Stomach (tissue), 9 donors: ENCODE measurements around the gene CREB3. TPM values are rescaled to one million over a fixed set of nuclear protein-coding genes. Genes with fewer than 3 reads are reported as not detected.

ENCODE experiments used
- DNase-seq, 2 donors: peaks; one replicate each; pipeline versions ENCODE4 v3.0.0 to v3.0.0-alpha.2; 2013 to 2019
- H3K27ac ChIP-seq, 5 donors: fragments of 200-600 bp in 4 of 5; sonication (generic) in 4 of 5; one replicate each; pipeline ENCODE4 v1.5.1; 2013 to 2019; ENCODE audit warnings: mild to moderate bottlenecking in 1 of 5, moderate library complexity in 1 of 5
- H3K27me3 ChIP-seq, 3 donors: fragments of 200-600 bp; sonication (generic); one replicate each; pipeline ENCODE4 v1.5.1; 2017 to 2019; ENCODE audit warnings: mixed run types in 1 of 3
- H3K36me3 ChIP-seq, 4 donors: fragments of 200-600 bp; sonication (generic); 1 replicate in 3 of 4; 2 replicates in 1 of 4; pipeline ENCODE4 v1.5.1; 2016 to 2019
- H3K4me1 ChIP-seq, 4 donors: fragments of 200-600 bp; sonication (generic); one replicate each; pipeline ENCODE4 v1.5.1; 2016 to 2019
- H3K4me3 ChIP-seq, 4 donors: fragments of 200-600 bp; sonication (generic) in 3 of 4; one replicate each; pipeline ENCODE4 v1.5.1; 2016 to 2019; ENCODE audit warnings: mild to moderate bottlenecking in 1 of 4
- H3K9me3 ChIP-seq, 4 donors: fragments of 200-600 bp; sonication (generic); one replicate each; pipeline ENCODE4 v1.5.1; 2016 to 2019
- CTCF ChIP-seq, 7 experiments: fragments of 450-650 bp in 4 of 7; fragments of 200-600 bp in 3 of 7; sonication (generic) in 3 of 7; IDR thresholded peaks; one replicate each; pipeline ENCODE4 v1.5.1; 2016 to 2019; ENCODE audit warnings: antibody characterized with exemption in 7 of 7, control low read depth in 2 of 7, mild to moderate bottlenecking in 1 of 7
- EP300 ChIP-seq: sonication (generic); formaldehyde crosslinking; IDR thresholded peaks from one replicate; pipeline ENCODE4 v1.6.1; 2017; ENCODE audit warnings: antibody characterized with exemption
- POLR2A ChIP-seq, 4 donors: fragments of 450-650 bp; IDR thresholded peaks; one replicate each; pipeline ENCODE4 v1.6.1; 2016; ENCODE audit warnings: antibody characterized with exemption in 4 of 4, control low read depth in 2 of 4, mild to moderate bottlenecking in 1 of 4, moderate library complexity in 1 of 4
- POLR2AphosphoS5 ChIP-seq, 3 donors: sonication (generic); formaldehyde crosslinking; IDR thresholded peaks; one replicate each; pipeline ENCODE4 v1.6.1; 2016; ENCODE audit warnings: antibody characterized with exemption in 3 of 3
- WGBS, 5 donors: extraction: QIAGEN DNeasy Blood & Tissue Kit in 3 of 5; methylation state at CpG; one replicate each; pipeline versions ENCODE4 v1.1.5 to v1.1.7; 2013 to 2018; 5-methylcytosine and 5-hydroxymethylcytosine counted together
- intact Hi-C: fragments of 100-400 bp; cut with DNase I; formaldehyde crosslinking; loops from one replicate; pipeline ENCODE4 v1.15.1; 2023; ENCODE audit warnings: low total_unique reads
- polyA plus RNA-seq, 3 donors: library from polyadenylated mRNA; stranded (reverse); fragments of 200-250 nt; gene quantifications; one replicate each; pipeline ENCODE4 v1.2.3, GENCODE V29; 2013
- total RNA-seq, 5 donors: library from RNA; depleted of rRNA; stranded (reverse); fragments of >200 nt; gene quantifications; one replicate each; pipeline versions ENCODE4 v1.1.0 to v1.2.3, GENCODE V29; 2014 to 2016
- donor health status: healthy with polysubstance abuse.
- donor health status: Bipolar disorder and iron deficiency.
- donor health status: healthy.

The CREB3 gene
- total and polyA plus RNA-seq, 8 donors = 29.4 to 84.0 (median 39.2) TPM

GRCh38 chr9:35748858-35749514 lies 16.5 kb downstream of the CREB3 start, which contains the start of the genes GBA2 and RGP1:
TSS of gene GBA2 (minus strand) at chr9:35749228. CDS start at chr9:35748704, 524 bp downstream.
TSS of gene RGP1 (plus strand) at chr9:35749287. CDS start at chr9:35749756, 469 bp downstream.
- H3K4me1 ChIP-seq = peaks cover 36 to 61% (median 53%) of the 10 kb centered on the region in 4 donors
- no peaks in the 10 kb centered on the region for H3K27me3 ChIP-seq
- peaks cover 44 to 49% (median 45%) of the 10 kb centered on the region in 4 donors for H3K36me3 ChIP-seq
- DNase-seq = peak; percentile 89 to 95
- 0 to 1% (median 0%) methylated on average over 18 to 68 of the region's 69 CpGs for WGBS, 5 donors
- H3K27ac ChIP-seq = peak within 1 kb of the TSS; percentile 87 to 96 (median 95)
- peak within 1 kb of the TSS; percentile 75 to 94 (median 79) for H3K4me3 ChIP-seq
- intact Hi-C loops = no loop called here
- H3K9me3 ChIP-seq = no peaks in the 10 kb centered on the region
- TF ChIP-seq CTCF (IDR thresholded peaks at IDR 0.05) (no peak), POLR2AphosphoS5 (IDR thresholded peaks at IDR 0.05) (peak; percentile 48 to 90 (median 83))

- H3K27me3 ChIP-seq = no peaks in the 10 kb centered on the region
- H3K9me3 ChIP-seq = no peaks in the 10 kb centered on the region
- H3K36me3 ChIP-seq = peaks cover 44 to 49% (median 45%) of the 10 kb centered on the region in 4 donors
- peak overlapping the region; percentile 87 to 96 (median 95) for H3K27ac ChIP-seq
- no peak for TF ChIP-seq EP300
- TF ChIP-seq CTCF (IDR thresholded peaks at IDR 0.05) = no peak
- TF ChIP-seq POLR2A (IDR thresholded peaks at IDR 0.05) = no peak
- TF ChIP-seq POLR2AphosphoS5 (IDR thresholded peaks at IDR 0.05) = no peak
- intact Hi-C loops = no loop called here
- H3K4me1 ChIP-seq = peaks cover 36 to 54% (median 50%) of the 10 kb centered on the region in 4 donors
- peak; percentile 62 to 78 for DNase-seq
- 2 to 7% (median 4%) methylated on average over 13 to 19 of the region's 19 CpGs for WGBS, 5 donors
- peak overlapping the region; percentile 75 to 94 (median 79) for H3K4me3 ChIP-seq
Measured at GRCh38 chr9:35749515-35750255, 17.2 kb downstream of the CREB3 start.

GRCh38 chr9:35750256-35750531 lies 17.7 kb downstream of the CREB3 start:
- Histone ChIP-seq H3K4me3 (peak overlapping the region; percentile 75 to 94 (median 79)), H3K4me1 (peaks cover 32 to 49% (median 46%) of the 10 kb centered on the region in 4 donors)
- 54 to 62% (median 58%) methylated on average over 4 of the region's 4 CpGs for WGBS, 5 donors

More at GRCh38 chr9:35750256-35750531, 17.7 kb downstream of the CREB3 start:
- H3K27ac ChIP-seq = peak overlapping the region; percentile 87 to 96 (median 95)
- peaks cover 42 to 50% (median 46%) of the 10 kb centered on the region in 4 donors for H3K36me3 ChIP-seq
- DNase-seq = peak in 1 of 2 donors; percentile 14
- H3K9me3 ChIP-seq = no peaks in the 10 kb centered on the region
- intact Hi-C loops = no loop called here
- no peaks in the 10 kb centered on the region for H3K27me3 ChIP-seq
- TF ChIP-seq CTCF (IDR thresholded peaks at IDR 0.05) (no peak), POLR2A (IDR thresholded peaks at IDR 0.05) (no peak), POLR2AphosphoS5 (IDR thresholded peaks at IDR 0.05) (no peak), EP300 (no peak)
